KMS-11 (cell line): ENCODE measurements around the gene HERPUD2.

Source experiments
- H2AFZ ChIP-seq: fragments of 200-600 bp; sonication (generic); 2 replicates; pipeline ENCODE4 v1.6.1; 2016; ENCODE audit warnings: antibody characterized with exemption, mixed run types, low read depth
- H3K27ac ChIP-seq: fragments of 200-600 bp; sonication (generic); 2 replicates; pipeline ENCODE4 v1.6.1; 2016; ENCODE audit warnings: mild to moderate bottlenecking, mixed run types
- H3K27me3 ChIP-seq: fragments of 200-600 bp; sonication (generic); 2 replicates; pipeline ENCODE4 v1.6.1; 2017; ENCODE audit warnings: mild to moderate bottlenecking, low read depth, mixed run types, moderate library complexity; ENCODE audit not compliant: insufficient read depth
- H3K36me3 ChIP-seq: fragments of 200-600 bp; sonication (generic); 2 replicates; pipeline ENCODE4 v1.6.1; 2017; ENCODE audit warnings: mild to moderate bottlenecking, mixed run types; ENCODE audit not compliant: insufficient read depth
- H3K4me1 ChIP-seq: fragments of 200-600 bp; sonication (generic); 2 replicates; pipeline ENCODE4 v1.6.1; 2016; ENCODE audit warnings: mild to moderate bottlenecking, low read depth, mixed run types; ENCODE audit not compliant: poor library complexity, severe bottlenecking
- H3K4me2 ChIP-seq: fragments of 200-600 bp; sonication (generic); 2 replicates; pipeline ENCODE4 v1.7.0; 2016; ENCODE audit warnings: mild to moderate bottlenecking, mixed run types
- H3K4me3 ChIP-seq: fragments of 200-600 bp; sonication (generic); IDR thresholded peaks from 2 replicates; pipeline ENCODE4 v1.6.1; 2017; ENCODE audit warnings: low read depth, low read length, mixed read lengths; ENCODE audit not compliant: insufficient read depth
- H3K79me2 ChIP-seq: fragments of 200-600 bp; sonication (generic); 2 replicates; pipeline ENCODE4 v1.6.1; 2016; ENCODE audit warnings: low read depth, mixed run types; ENCODE audit not compliant: insufficient read depth
- H3K9ac ChIP-seq: fragments of 200-600 bp; sonication (generic); 2 replicates; pipeline ENCODE4 v1.6.1; 2016; ENCODE audit warnings: mild to moderate bottlenecking, mixed run types
- H4K20me1 ChIP-seq: fragments of 200-600 bp; sonication (generic); 2 replicates; pipeline ENCODE4 v1.6.1; 2016; ENCODE audit warnings: mild to moderate bottlenecking, mixed run types; ENCODE audit not compliant: insufficient read depth
- CTCF ChIP-seq: fragments of 200-600 bp; sonication (generic); conservative IDR thresholded peaks from 2 replicates; pipeline ENCODE4 v1.6.1; 2017; ENCODE audit warnings: low read depth, mild to moderate bottlenecking, antibody characterized with exemption, low read length, moderate library complexity, mixed read lengths

Gene HERPUD2

GRCh38 chr7:35714862-35715261 lies 19.9 kb upstream of the HERPUD2 start:
- H3K9ac ChIP-seq, result no peak overlapping the region
- no peak overlapping the region for H3K4me2 ChIP-seq
- H3K4me3 ChIP-seq, result no peak overlapping the region
- H3K27ac ChIP-seq, result no peak overlapping the region
- no peaks in the 10 kb centered on the region for H3K27me3 ChIP-seq
- peaks cover 10% of the 10 kb centered on the region for H3K4me1 ChIP-seq
- no peaks in the 10 kb centered on the region for H4K20me1 ChIP-seq
- no peaks in the 10 kb centered on the region for H3K79me2 ChIP-seq
- no peak overlapping the region for H2AFZ ChIP-seq
- no peaks in the 10 kb centered on the region for H3K36me3 ChIP-seq
- no peak for TF ChIP-seq CTCF

- H3K27me3 ChIP-seq, result no peaks in the 10 kb centered on the region
- no peaks in the 10 kb centered on the region for H4K20me1 ChIP-seq
- H3K4me2 ChIP-seq, result no peak overlapping the region
- H3K79me2 ChIP-seq, result no peaks in the 10 kb centered on the region
- peaks cover 15% of the 10 kb centered on the region for H3K4me1 ChIP-seq
- TF ChIP-seq CTCF, result no peak
- H3K36me3 ChIP-seq, result no peaks in the 10 kb centered on the region
- no peak overlapping the region for H3K4me3 ChIP-seq
- H2AFZ ChIP-seq, result no peak overlapping the region
- no peak overlapping the region for H3K27ac ChIP-seq
- no peak overlapping the region for H3K9ac ChIP-seq
Observed at GRCh38 chr7:35714407-35714806, 19.5 kb upstream of the HERPUD2 start.

- no peaks in the 10 kb centered on the region for H3K27me3 ChIP-seq
- no peaks in the 10 kb centered on the region for H3K36me3 ChIP-seq
- no peak for TF ChIP-seq CTCF
- H4K20me1 ChIP-seq, result no peaks in the 10 kb centered on the region
- no peak overlapping the region for H3K9ac ChIP-seq
- H3K27ac ChIP-seq, result no peak overlapping the region
- no peak overlapping the region for H2AFZ ChIP-seq
- peaks cover 22% of the 10 kb centered on the region for H3K4me1 ChIP-seq
- H3K4me2 ChIP-seq, result no peak overlapping the region
- H3K4me3 ChIP-seq, result no peak overlapping the region
- no peaks in the 10 kb centered on the region for H3K79me2 ChIP-seq
Observed at GRCh38 chr7:35712563-35713226, 17.8 kb upstream of the HERPUD2 start.

- Histone ChIP-seq H3K4me1 (peaks cover 22% of the 10 kb centered on the region), H3K9ac (no peak overlapping the region), H4K20me1 (no peaks in the 10 kb centered on the region), H2AFZ (no peak overlapping the region), H3K27ac (no peak overlapping the region), H3K4me3 (no peak overlapping the region), H3K79me2 (no peaks in the 10 kb centered on the region), H3K4me2 (no peak overlapping the region), H3K36me3 (no peaks in the 10 kb centered on the region), H3K27me3 (no peaks in the 10 kb centered on the region)
- no peak for TF ChIP-seq CTCF
Observed at GRCh38 chr7:35707422-35707821, 12.5 kb upstream of the HERPUD2 start.
